GM23248 (cell line): ENCODE measurements around the gene TRIM6. TPM values are rescaled to one million over a fixed set of nuclear protein-coding genes. Genes with fewer than 3 reads are reported as not detected.

Experiments
- DNase-seq: peaks from one replicate; pipeline ENCODE4 v3.0.0-alpha.2; 2015
- H2AFZ ChIP-seq: fragments of 200-600 bp; sonication (generic); 2 replicates; pipeline ENCODE4 v1.6.1; 2016; ENCODE audit warnings: antibody characterized with exemption
- H3F3A ChIP-seq: fragments of 200-600 bp; sonication (generic); 2 replicates; pipeline ENCODE4 v1.6.1; 2016; ENCODE audit warnings: mild to moderate bottlenecking, antibody characterized with exemption, mixed run types; ENCODE audit not compliant: insufficient read depth
- H3K27ac ChIP-seq: fragments of 200-600 bp; sonication (generic); 2 replicates; pipeline ENCODE4 v1.5.1; 2016; ENCODE audit warnings: mild to moderate bottlenecking
- H3K27me3 ChIP-seq: fragments of 200-600 bp; sonication (generic); replicated peaks from 2 replicates; pipeline ENCODE4 v1.6.1; 2016; ENCODE audit warnings: mild to moderate bottlenecking; ENCODE audit not compliant: insufficient read depth
- H3K36me3 ChIP-seq: fragments of 200-600 bp; sonication (generic); 2 replicates; pipeline ENCODE4 v1.6.1; 2016; ENCODE audit warnings: low read depth, mild to moderate bottlenecking
- H3K4me1 ChIP-seq: fragments of 200-600 bp; sonication (generic); 2 replicates; pipeline ENCODE4 v1.6.1; 2016; ENCODE audit warnings: mild to moderate bottlenecking; ENCODE audit not compliant: insufficient read depth
- H3K4me2 ChIP-seq: fragments of 200-600 bp; sonication (generic); one replicate; pipeline ENCODE4 v1.6.1; 2016; ENCODE audit warnings: mild to moderate bottlenecking; ENCODE audit not compliant: unreplicated experiment
- H3K4me3 ChIP-seq: fragments of 200-600 bp; sonication (generic); 2 replicates; pipeline ENCODE4 v1.5.1; 2016; ENCODE audit warnings: mild to moderate bottlenecking
- H3K79me2 ChIP-seq: fragments of 200-600 bp; sonication (generic); 2 replicates; pipeline ENCODE4 v1.6.1; 2016; ENCODE audit warnings: mild to moderate bottlenecking; ENCODE audit not compliant: insufficient read depth
- H3K9ac ChIP-seq: fragments of 200-600 bp; sonication (generic); 2 replicates; pipeline ENCODE4 v1.6.1; 2016; ENCODE audit warnings: mild to moderate bottlenecking
- H3K9me2 ChIP-seq: fragments of 200-600 bp; sonication (generic); 2 replicates; pipeline ENCODE4 v1.6.1; 2016; ENCODE audit warnings: mixed run types, mild to moderate bottlenecking, moderate library complexity; ENCODE audit not compliant: insufficient read depth
- H3K9me3 ChIP-seq: fragments of 200-600 bp; sonication (generic); one replicate; pipeline ENCODE4 v1.6.1; 2017; ENCODE audit warnings: low read depth
- H4K20me1 ChIP-seq: fragments of 200-600 bp; sonication (generic); 2 replicates; pipeline ENCODE4 v1.6.0; 2016; ENCODE audit not compliant: insufficient read depth
- EZH2 ChIP-seq: fragments of 200-600 bp; sonication (generic); IDR thresholded peaks from 2 replicates; pipeline ENCODE4 v1.6.1; 2018; ENCODE audit warnings: antibody characterized with exemption, mild to moderate bottlenecking; ENCODE audit not compliant: insufficient read depth, poor library complexity, severe bottlenecking
- EZH2phosphoT487 ChIP-seq: fragments of 200-600 bp; sonication (generic); IDR thresholded peaks from 2 replicates; pipeline ENCODE4 v1.6.1; 2018; ENCODE audit warnings: antibody characterized with exemption, moderate library complexity, mild to moderate bottlenecking, low read depth; ENCODE audit not compliant: insufficient read depth
- whole genome bisulfite sequencing, 2 experiments: methylation state at CpG; one replicate each; pipeline ENCODE4 v1.1.6; 2015 to 2017; ENCODE audit warnings: low lambda C conversion rate in 2 of 2, low coverage in 1 of 2; ENCODE audit errors: missing lambda C conversion rate in 2 of 2; 5-methylcytosine and 5-hydroxymethylcytosine counted together
- in situ Hi-C: fragments of 300-500 bp; cut with MboI; formaldehyde crosslinking; loops from 2 replicates; pipeline ENCODE4 v1.15.0; 2020
- polyA plus RNA-seq: library from polyadenylated mRNA; unstranded; fragments of >200 nt; fragmentation: Nextera tagmentation; extraction: Ambion mirVana; gene quantifications from 2 replicates; pipeline ENCODE4 v1.2.1, GENCODE V29; 2016
- total RNA-seq: library from RNA; depleted of rRNA; stranded (reverse); fragments of >200 nt; shearing (Covaris generic); gene quantifications from 2 replicates; pipeline ENCODE4 v1.2.3, GENCODE V29; 2014

Gene TRIM6
- total and polyA plus RNA-seq, 2 experiments from 2014 or later = 1.9 to 3.6 TPM

DNA sequence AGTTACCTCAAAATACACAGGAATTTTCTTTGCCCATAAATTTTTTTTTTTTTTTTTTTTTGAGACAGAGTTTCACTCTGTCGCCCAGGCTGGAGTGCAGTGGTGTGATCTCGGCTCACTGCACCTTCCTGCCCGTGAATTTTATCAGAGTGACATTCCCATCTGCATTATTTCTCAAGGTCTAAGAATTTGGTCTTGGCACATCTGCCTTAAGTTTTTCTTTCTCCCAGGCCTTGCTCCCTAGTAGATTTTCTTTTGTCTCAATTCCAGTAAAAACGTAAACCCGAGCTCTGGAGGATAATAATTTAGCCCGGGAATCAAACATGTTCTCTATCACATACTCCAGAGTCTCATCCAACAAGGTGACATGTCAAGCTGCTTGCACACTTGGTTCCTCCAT lies 12.4 kb downstream of the TRIM6 start:
- Histone ChIP-seq H3K4me3 (no peak overlapping the region), H3K27me3 (no peaks in the 10 kb centered on the region), H3K36me3 (no peaks in the 10 kb centered on the region), H3K9ac (no peak overlapping the region), H3K27ac (no peak overlapping the region), H4K20me1 (no peaks in the 10 kb centered on the region), H3K79me2 (no peaks in the 10 kb centered on the region), H3K9me3 (no peaks in the 10 kb centered on the region), H3F3A (peaks cover 9% of the 10 kb centered on the region; the same call in 1 of the 2 replicates), H3K9me2 (no peaks in the 10 kb centered on the region), H2AFZ (no peak overlapping the region), H3K4me1 (peaks cover 6% of the 10 kb centered on the region), H3K4me2 (no peak overlapping the region)
- in situ Hi-C loops = no loop called here
- DNase-seq = no peak
- TF ChIP-seq EZH2 (no peak), EZH2phosphoT487 (no peak)
- 90 to 94% methylated on average over 6 of the region's 6 CpGs for WGBS, 2 experiments

DNA sequence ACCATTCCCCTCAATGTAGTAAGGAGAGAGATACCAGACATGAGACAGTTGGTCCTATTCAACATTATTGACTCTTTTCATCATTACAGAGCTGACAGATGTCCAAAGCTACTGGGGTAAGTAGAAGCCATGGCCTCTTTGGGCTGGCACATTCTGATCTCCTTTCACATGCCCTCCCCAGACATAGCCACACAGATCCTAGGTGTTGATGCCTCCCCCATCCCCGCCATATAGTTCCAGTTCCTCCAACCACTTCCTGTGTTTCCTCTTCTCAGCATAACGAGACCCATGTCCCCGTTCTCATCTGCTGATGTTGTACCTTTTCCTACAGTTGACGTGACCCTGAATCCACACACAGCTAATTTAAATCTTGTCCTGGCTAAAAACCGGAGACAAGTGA lies 14.0 kb downstream of the TRIM6 start:
- no peaks in the 10 kb centered on the region for H3K9me2 ChIP-seq
- no peak overlapping the region for H3K9ac ChIP-seq
- DNase-seq = no peak
- peaks cover 9% of the 10 kb centered on the region; the same call in 1 of the 2 replicates for H3F3A ChIP-seq
- no peaks in the 10 kb centered on the region for H3K9me3 ChIP-seq
- in situ Hi-C loops = no loop called here
- 87 to 88% methylated on average over 5 of the region's 5 CpGs for WGBS, 2 experiments
- no peaks in the 10 kb centered on the region for H3K27me3 ChIP-seq
- no peak overlapping the region for H3K4me3 ChIP-seq
- no peaks in the 10 kb centered on the region for H4K20me1 ChIP-seq
- no peaks in the 10 kb centered on the region for H3K79me2 ChIP-seq
- no peaks in the 10 kb centered on the region for H3K36me3 ChIP-seq
- no peak overlapping the region for H3K4me2 ChIP-seq
- H2AFZ ChIP-seq = no peak overlapping the region
- no peak overlapping the region for H3K27ac ChIP-seq
- no peak for TF ChIP-seq EZH2phosphoT487
- TF ChIP-seq EZH2 = no peak
- H3K4me1 ChIP-seq = peaks cover 6% of the 10 kb centered on the region

DNA sequence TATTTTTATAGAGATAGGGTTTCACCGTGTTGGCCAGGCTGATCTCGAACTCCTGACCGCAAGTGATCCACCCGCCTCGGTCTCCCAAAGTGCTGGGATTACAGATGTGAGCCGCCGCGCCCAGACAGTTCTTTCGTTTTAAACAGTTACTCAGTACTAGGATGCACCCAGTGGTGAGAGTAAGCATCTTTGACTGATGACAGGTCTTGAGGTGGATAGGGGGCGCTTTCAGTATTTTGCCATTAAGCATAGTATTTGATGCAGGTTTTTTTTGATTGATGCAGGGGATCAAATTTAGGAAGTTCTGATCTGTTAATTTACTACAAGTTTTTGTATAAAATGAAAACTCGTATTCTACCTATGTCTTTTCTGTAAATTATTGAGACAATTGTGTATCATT lies 15.2 kb downstream of the TRIM6 start:
- no peak overlapping the region for H2AFZ ChIP-seq
- H3K79me2 ChIP-seq = no peaks in the 10 kb centered on the region
- TF ChIP-seq EZH2 = no peak
- no peak for TF ChIP-seq EZH2phosphoT487
- H3K9ac ChIP-seq = no peak overlapping the region
- H3K27ac ChIP-seq = no peak overlapping the region
- H3K4me2 ChIP-seq = no peak overlapping the region
- no peaks in the 10 kb centered on the region for H3K4me1 ChIP-seq
- no peaks in the 10 kb centered on the region for H3K27me3 ChIP-seq
- H3K4me3 ChIP-seq = no peak overlapping the region
- H3F3A ChIP-seq = 0 out of 2 replicates have a peak, but pooled peaks cover under 1% of the 10 kb centered on the region
- H4K20me1 ChIP-seq = no peaks in the 10 kb centered on the region
- 94 to 97% methylated on average over 11 of the region's 11 CpGs for WGBS, 2 experiments
- in situ Hi-C loops = no loop called here
- no peaks in the 10 kb centered on the region for H3K36me3 ChIP-seq
- DNase-seq = no peak
- no peaks in the 10 kb centered on the region for H3K9me3 ChIP-seq
- H3K9me2 ChIP-seq = no peaks in the 10 kb centered on the region

DNA sequence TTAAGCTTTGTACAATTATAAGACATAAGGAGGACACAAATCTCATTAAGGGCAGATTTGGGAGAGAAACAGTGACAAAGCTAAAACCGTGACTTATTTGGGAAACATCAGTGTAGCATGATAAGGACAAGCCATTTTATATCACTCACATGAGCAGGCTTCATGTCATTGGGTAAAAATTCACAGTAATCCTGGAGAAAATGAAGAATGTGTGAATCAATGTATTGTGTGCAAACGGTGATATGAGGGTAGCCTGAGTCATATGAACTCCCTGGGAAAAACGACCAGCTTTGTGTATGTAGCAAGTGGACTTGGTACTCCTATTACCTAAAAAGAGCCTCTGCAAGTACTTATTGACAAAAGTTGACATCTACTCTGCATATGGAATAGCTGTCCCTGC lies 22.4 kb downstream of the TRIM6 start:
- DNase-seq = peak; percentile 93
- no peaks in the 10 kb centered on the region for H3K36me3 ChIP-seq
- no peaks in the 10 kb centered on the region for H4K20me1 ChIP-seq
- H3K79me2 ChIP-seq = no peaks in the 10 kb centered on the region
- TF ChIP-seq EZH2phosphoT487 = no peak
- TF ChIP-seq EZH2 = no peak
- no peaks in the 10 kb centered on the region for H3K27me3 ChIP-seq
- no peak overlapping the region; the same call in 1 of the 2 replicates for H3K4me3 ChIP-seq
- no peaks in the 10 kb centered on the region for H3K9me3 ChIP-seq
- peak overlapping the region; percentile 76 for H3K9ac ChIP-seq
- in situ Hi-C loops = no loop called here
- H3K4me1 ChIP-seq = peaks cover 41% of the 10 kb centered on the region
- H3K4me2 ChIP-seq = peak overlapping the region; percentile 77
- peaks cover 39% of the 10 kb centered on the region for H3F3A ChIP-seq
- peak overlapping the region; percentile 19; the same call in 1 of the 2 replicates for H2AFZ ChIP-seq
- 0 to 3% methylated on average over 3 of the region's 3 CpGs for WGBS, 2 experiments
- H3K27ac ChIP-seq = peak overlapping the region; percentile 98
- no peaks in the 10 kb centered on the region for H3K9me2 ChIP-seq
